ENCODE data around the gene SPAG4. TPM values are rescaled to one million over a fixed set of nuclear protein-coding genes. Genes with fewer than 3 reads are reported as not detected.
A peak's percentile ranks its signal among the peaks of the same experiment; 100 is the strongest.

The SPAG4 gene
- total and polyA plus RNA-seq, 10 of the 15 experiments (the other 5 are each of a cell fraction or from before 2014, with no cell fraction given) = 0.90 to 12.5 (median 2.4) TPM

DNA sequence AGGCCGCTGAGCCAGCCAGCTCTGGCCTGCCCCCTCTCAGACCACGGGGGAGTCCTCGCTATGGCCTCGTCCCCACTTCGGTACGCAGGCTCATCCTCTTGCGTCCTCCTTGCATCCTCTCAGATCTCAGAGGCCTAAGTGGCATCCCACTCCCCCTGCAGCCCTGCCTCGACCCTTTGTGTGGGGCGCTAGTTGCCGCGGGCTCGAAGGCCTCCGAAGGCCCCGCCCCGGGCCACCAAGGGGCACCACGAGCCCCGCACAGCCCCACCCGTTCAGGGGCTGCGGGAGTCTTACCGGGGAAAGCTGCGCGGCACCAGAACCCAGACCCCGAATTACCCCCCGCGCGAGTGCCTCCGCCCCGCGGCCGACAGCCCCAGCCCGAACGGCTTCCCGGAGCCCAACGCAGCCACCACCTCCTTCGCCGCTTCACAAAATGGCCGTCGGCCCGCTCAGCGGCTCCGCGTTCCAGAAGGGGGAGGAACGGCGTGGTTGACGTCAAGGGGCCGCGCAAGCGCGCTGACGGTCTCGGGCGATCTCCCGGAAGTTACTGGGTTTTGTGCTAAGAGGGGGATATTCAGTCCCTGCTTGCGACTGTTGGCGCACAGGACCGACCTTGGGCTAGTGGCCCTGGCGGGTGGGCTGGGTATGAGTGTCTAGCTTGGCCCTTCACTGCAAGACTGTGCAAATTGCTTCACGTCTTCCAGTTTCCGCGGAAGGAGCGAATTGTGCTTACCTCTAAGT, 49.0 kb downstream of the SPAG4 start, which contains the start of the genes CPNE1 and RBM12 (continued):
- TF ChIP-seq IRF4 (IDR thresholded peaks at IDR 0.05; ENCODE audit: low read depth, low read length) = no peak
- TF ChIP-seq SIN3A (IDR thresholded peaks at IDR 0.05; ENCODE audit: low read depth, low read length) = peak; percentile 64
- TF ChIP-seq, protein P1, sequence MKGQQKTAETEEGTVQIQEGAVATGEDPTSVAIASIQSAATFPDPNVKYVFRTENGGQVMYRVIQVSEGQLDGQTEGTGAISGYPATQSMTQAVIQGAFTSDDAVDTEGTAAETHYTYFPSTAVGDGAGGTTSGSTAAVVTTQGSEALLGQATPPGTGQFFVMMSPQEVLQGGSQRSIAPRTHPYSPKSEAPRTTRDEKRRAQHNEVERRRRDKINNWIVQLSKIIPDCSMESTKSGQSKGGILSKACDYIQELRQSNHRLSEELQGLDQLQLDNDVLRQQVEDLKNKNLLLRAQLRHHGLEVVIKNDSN (IDR thresholded peaks at IDR 0.05; ENCODE audit: borderline replicate concordance, extremely low read length, insufficient read depth, low read depth, low read length) = no peak
- TF ChIP-seq MYB (IDR thresholded peaks at IDR 0.05; ENCODE audit: borderline replicate concordance, low read depth, low read length) = no peak
- 0 out of 2 replicates have a peak, but pooled peaks have one; percentile 7 for TF ChIP-seq PAX5 (IDR thresholded peaks at IDR 0.05; ENCODE audit: borderline replicate concordance, low read depth, low read length)
- TF ChIP-seq MLLT1 (IDR thresholded peaks at IDR 0.05) = no peak
- no peak for TF ChIP-seq FOS (IDR thresholded peaks at IDR 0.05; ENCODE audit: borderline replicate concordance, extremely low read depth, insufficient read length)
- peak; percentile 99 for TF ChIP-seq POLR2A (IDR thresholded peaks at IDR 0.05; ENCODE audit: low read depth, low read length)
- TF ChIP-seq SMC3 (IDR thresholded peaks at IDR 0.05; ENCODE audit: borderline replicate concordance, low read length) = no peak
- peak; percentile 80 for TF ChIP-seq GATAD2B (conservative IDR thresholded peaks at IDR 0.05; ENCODE audit: low read depth)
- TF ChIP-seq, protein P2, sequence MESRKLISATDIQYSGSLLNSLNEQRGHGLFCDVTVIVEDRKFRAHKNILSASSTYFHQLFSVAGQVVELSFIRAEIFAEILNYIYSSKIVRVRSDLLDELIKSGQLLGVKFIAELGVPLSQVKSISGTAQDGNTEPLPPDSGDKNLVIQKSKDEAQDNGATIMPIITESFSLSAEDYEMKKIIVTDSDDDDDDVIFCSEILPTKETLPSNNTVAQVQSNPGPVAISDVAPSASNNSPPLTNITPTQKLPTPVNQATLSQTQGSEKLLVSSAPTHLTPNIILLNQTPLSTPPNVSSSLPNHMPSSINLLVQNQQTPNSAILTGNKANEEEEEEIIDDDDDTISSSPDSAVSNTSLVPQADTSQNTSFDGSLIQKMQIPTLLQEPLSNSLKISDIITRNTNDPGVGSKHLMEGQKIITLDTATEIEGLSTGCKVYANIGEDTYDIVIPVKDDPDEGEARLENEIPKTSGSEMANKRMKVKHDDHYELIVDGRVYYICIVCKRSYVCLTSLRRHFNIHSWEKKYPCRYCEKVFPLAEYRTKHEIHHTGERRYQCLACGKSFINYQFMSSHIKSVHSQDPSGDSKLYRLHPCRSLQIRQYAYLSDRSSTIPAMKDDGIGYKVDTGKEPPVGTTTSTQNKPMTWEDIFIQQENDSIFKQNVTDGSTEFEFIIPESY (IDR thresholded peaks at IDR 0.05) = no peak
- TF ChIP-seq CBFB (IDR thresholded peaks at IDR 0.05; ENCODE audit: low read depth) = peak; percentile 71; the same call in 1 of the 2 replicates
- TF ChIP-seq ASH2L (IDR thresholded peaks at IDR 0.05; ENCODE audit: borderline replicate concordance, low read depth) = no peak
- TF ChIP-seq ZBTB40 (IDR thresholded peaks at IDR 0.05; ENCODE audit: borderline replicate concordance) = peak; percentile 51; the same call in 1 of the 2 replicates
- TF ChIP-seq STAT1 (conservative IDR thresholded peaks at IDR 0.05) = no peak
- no peak for TF ChIP-seq RB1 (IDR thresholded peaks at IDR 0.05; ENCODE audit: borderline replicate concordance)
- TF ChIP-seq, protein P3, sequence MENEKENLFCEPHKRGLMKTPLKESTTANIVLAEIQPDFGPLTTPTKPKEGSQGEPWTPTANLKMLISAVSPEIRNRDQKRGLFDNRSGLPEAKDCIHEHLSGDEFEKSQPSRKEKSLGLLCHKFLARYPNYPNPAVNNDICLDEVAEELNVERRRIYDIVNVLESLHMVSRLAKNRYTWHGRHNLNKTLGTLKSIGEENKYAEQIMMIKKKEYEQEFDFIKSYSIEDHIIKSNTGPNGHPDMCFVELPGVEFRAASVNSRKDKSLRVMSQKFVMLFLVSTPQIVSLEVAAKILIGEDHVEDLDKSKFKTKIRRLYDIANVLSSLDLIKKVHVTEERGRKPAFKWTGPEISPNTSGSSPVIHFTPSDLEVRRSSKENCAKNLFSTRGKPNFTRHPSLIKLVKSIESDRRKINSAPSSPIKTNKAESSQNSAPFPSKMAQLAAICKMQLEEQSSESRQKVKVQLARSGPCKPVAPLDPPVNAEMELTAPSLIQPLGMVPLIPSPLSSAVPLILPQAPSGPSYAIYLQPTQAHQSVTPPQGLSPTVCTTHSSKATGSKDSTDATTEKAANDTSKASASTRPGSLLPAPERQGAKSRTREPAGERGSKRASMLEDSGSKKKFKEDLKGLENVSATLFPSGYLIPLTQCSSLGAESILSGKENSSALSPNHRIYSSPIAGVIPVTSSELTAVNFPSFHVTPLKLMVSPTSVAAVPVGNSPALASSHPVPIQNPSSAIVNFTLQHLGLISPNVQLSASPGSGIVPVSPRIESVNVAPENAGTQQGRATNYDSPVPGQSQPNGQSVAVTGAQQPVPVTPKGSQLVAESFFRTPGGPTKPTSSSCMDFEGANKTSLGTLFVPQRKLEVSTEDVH (IDR thresholded peaks at IDR 0.05; ENCODE audit: low read depth, partially characterized antibody) = no peak
- TF ChIP-seq ZSCAN29 (IDR thresholded peaks at IDR 0.05) = no peak

Data from GM12878 (cell line).